Neural progenitor cell (in vitro differentiated cells): ENCODE results near the gene ZNF26.

Source experiments
- EZH2 ChIP-seq: fragments of 200-600 bp; sonication (generic); IDR thresholded peaks from 2 replicates; pipeline ENCODE4 v1.6.1; 2017; ENCODE audit warnings: antibody characterized with exemption, mild to moderate bottlenecking, moderate library complexity
- EZH2phosphoT487 ChIP-seq: fragments of 200-600 bp; sonication (generic); IDR thresholded peaks from 2 replicates; pipeline ENCODE4 v1.6.1; 2017; ENCODE audit warnings: antibody characterized with exemption
- TF ChIP-seq, protein P1 (sequence below): fragments of 200-600 bp; sonication (generic); IDR thresholded peaks from 2 replicates; pipeline ENCODE4 v1.5.1; 2017; ENCODE audit warnings: antibody characterized with exemption, mild to moderate bottlenecking

- TF ChIP-seq, protein P1, sequence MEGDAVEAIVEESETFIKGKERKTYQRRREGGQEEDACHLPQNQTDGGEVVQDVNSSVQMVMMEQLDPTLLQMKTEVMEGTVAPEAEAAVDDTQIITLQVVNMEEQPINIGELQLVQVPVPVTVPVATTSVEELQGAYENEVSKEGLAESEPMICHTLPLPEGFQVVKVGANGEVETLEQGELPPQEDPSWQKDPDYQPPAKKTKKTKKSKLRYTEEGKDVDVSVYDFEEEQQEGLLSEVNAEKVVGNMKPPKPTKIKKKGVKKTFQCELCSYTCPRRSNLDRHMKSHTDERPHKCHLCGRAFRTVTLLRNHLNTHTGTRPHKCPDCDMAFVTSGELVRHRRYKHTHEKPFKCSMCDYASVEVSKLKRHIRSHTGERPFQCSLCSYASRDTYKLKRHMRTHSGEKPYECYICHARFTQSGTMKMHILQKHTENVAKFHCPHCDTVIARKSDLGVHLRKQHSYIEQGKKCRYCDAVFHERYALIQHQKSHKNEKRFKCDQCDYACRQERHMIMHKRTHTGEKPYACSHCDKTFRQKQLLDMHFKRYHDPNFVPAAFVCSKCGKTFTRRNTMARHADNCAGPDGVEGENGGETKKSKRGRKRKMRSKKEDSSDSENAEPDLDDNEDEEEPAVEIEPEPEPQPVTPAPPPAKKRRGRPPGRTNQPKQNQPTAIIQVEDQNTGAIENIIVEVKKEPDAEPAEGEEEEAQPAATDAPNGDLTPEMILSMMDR = no peak
- TF ChIP-seq EZH2phosphoT487 (no peak), EZH2 (no peak)
Observed at GRCh38 chr12:132948146-132949066, 37.8 kb upstream of the ZNF26 start.
